ENCODE data around the gene PDS5A.
"Not testable (repeated sequence)": the region's sequence is repeated elsewhere in the genome, so short reads cannot be mapped to it uniquely, and the experiment has no call there.

The PDS5A gene

GRCh38 chr4:39947417-39947816 is 30.3 kb downstream of the PDS5A start:
- Histone ChIP-seq H3K27ac (no peak overlapping the region), H3K4me3 (ENCODE audit: low read depth, low read length) (no peak overlapping the region), H3K27me3 (replicated peaks) (no peaks in the 10 kb centered on the region), H3K36me3 (replicated peaks) (no peaks in the 10 kb centered on the region)
- no peak for TF ChIP-seq CTCF (IDR thresholded peaks at IDR 0.05; ENCODE audit: low read depth, low read length, missing control alignments)
- in situ Hi-C loops (cut with HindIII; ENCODE audit: low pct_ligation_motif_present, low sequenced_read_pairs), result no loop called here
- no peak for DNase-seq

DNA sequence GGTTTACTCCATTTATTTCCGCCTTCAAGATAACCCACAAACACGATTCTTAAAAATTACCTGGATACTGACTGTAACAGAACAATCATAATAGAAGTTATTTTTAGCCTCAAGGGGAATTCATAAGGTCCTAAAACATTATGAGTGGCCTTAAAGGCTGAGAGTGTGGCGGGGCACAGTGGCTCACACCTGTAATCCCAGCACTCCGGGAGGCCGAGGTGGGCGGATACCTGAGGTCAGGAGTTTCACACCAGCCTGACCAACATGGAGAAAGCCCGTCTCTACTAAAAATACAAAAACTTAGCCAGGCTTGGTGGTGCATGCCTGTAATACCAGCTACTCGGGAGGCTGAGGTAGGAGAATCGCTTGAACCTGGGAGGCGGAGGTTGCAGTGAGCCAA is 33.5 kb downstream of the PDS5A start:
- H3K27ac ChIP-seq; in situ Hi-C loops (cut with HindIII; ENCODE audit: low pct_ligation_motif_present, low sequenced_read_pairs); H3K4me3 ChIP-seq (ENCODE audit: low read depth, low read length); H3K27me3 ChIP-seq (replicated peaks); H3K36me3 ChIP-seq (replicated peaks); DNase-seq: not testable (repeated sequence)

DNA sequence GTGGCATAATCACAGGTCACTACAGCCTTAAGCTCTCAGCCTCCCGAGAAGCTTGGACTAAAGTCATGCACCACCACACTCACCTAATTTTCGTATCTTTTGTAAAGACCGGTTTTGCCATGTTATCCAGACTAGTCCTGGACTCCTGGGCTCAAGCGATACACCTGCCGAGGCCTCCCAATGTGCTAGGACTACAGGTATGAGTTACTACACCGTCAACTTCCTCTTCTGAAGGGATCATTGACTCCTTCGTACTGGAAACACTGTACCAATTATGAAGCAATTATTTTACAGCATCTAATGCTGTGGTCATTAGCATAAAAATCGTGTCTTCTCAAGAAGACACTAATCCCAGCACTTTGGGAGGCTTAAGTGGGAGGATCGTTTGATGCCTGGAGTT is 35.2 kb downstream of the PDS5A start:
- Histone ChIP-seq H3K27me3 (replicated peaks) (no peaks in the 10 kb centered on the region), H3K27ac (no peak overlapping the region), H3K4me3 (ENCODE audit: low read depth, low read length) (no peak overlapping the region), H3K36me3 (replicated peaks) (no peaks in the 10 kb centered on the region)
- TF ChIP-seq CTCF (IDR thresholded peaks at IDR 0.05; ENCODE audit: low read depth, low read length, missing control alignments), result no peak
- in situ Hi-C loops (cut with HindIII; ENCODE audit: low pct_ligation_motif_present, low sequenced_read_pairs), result no loop called here
- no peak for DNase-seq

DNA sequence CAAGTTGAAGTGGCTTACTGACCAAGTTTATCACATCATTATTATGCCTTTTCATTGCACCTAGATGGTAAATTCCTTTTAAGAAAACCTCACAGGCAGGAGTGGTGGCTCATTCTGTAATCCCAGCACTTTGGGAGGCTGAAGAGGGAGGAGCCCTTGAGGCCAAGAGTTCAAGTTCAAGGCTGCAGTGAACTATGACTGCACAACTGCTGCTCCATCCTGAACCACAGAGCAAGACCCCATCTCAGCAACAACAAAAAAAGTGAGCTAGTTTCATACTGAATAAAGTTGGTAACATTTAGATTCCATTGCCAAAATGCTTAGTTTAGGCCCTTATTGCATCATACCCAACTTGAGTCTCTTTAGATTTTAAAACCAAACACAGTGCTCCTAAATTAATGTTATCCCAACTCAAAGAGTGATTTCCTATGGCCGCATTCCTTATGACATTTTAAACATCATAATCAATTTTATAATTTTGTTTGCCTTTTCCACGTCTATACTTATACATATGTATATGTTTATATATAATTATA is 36.0 kb downstream of the PDS5A start:
- Histone ChIP-seq H3K27me3 (replicated peaks) (no peaks in the 10 kb centered on the region), H3K4me3 (ENCODE audit: low read depth, low read length) (no peak overlapping the region), H3K27ac (no peak overlapping the region), H3K36me3 (replicated peaks) (no peaks in the 10 kb centered on the region)
- no peak for TF ChIP-seq CTCF (IDR thresholded peaks at IDR 0.05; ENCODE audit: low read depth, low read length, missing control alignments)
- in situ Hi-C loops (cut with HindIII; ENCODE audit: low pct_ligation_motif_present, low sequenced_read_pairs), result no loop called here
- no peak for DNase-seq

DNA sequence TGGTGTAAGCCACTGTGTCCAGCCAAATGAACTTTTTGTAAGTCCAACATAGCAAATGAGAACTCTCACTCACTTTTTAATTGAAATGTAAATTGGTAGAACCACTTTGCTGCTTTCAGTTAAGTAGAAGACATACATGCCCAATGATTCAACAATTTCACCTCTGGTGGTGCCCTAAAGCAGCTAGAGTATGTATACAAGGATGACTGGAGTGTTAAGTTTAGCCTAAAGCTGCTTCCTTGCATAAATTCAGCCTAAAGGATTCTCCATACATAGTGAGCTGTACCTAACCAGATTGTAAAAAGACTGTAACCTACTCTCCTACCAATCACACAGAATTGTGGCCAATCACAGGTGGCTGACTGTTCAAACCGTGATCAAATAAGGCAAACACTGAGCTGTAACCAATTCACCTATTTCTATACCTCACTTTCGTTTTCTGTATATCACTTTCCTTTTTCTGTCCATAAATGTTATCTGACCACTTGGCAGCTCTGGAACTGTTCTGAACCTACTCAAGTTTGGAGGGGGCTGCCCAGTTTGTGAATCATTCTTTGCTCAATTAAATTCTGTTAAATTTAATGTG is 39.9 kb downstream of the PDS5A start:
- Histone ChIP-seq H3K27me3 (replicated peaks) (no peaks in the 10 kb centered on the region), H3K4me3 (ENCODE audit: low read depth, low read length) (no peak overlapping the region), H3K36me3 (replicated peaks) (no peaks in the 10 kb centered on the region), H3K27ac (no peak overlapping the region)
- in situ Hi-C loops (cut with HindIII; ENCODE audit: low pct_ligation_motif_present, low sequenced_read_pairs), result no loop called here
- DNase-seq, result no peak
- TF ChIP-seq CTCF (IDR thresholded peaks at IDR 0.05; ENCODE audit: low read depth, low read length, missing control alignments), result no peak

DNA sequence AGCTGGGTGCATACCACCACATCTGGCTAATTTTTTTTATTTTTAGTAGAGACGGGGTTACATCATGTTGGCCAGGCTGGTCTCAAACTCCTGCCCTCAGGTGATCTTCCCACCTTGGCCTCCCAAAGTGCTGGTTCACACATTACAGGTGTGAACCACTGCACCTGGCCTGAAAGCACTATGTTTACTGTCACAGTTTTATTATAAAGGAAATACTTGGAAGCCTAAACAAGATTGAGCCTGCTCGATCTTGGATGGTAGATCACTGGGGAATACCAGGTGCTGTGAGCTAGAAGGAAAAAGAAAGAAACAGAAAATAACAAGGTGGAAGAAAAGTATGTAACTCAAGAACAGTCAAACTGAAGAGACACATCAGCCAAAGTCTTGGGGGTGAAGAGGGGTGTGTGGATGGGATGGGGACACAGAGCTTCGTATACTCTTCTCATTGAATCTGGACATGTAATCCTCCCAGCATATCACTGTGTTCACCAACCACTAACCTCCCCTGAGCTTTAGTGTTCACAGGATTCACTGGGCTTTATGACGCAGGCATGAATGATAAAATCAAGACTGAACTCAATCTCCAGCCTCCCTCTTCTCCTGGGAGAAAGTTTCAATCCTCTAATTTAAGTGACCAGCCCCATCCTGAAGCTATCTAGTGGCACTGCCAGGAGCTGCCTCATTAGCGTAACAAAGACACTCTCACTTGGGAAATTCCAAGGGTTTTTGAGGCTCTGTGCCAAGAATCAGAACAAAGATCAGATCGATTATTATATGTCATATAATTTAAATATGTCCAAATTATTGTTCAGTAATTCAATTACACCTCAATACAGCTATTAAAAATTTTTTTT is 40.9 kb downstream of the PDS5A start:
- no peak for TF ChIP-seq CTCF (IDR thresholded peaks at IDR 0.05; ENCODE audit: low read depth, low read length, missing control alignments)
- H3K27me3 ChIP-seq (replicated peaks), result no peaks in the 10 kb centered on the region
- H3K27ac ChIP-seq, result no peak overlapping the region
- in situ Hi-C loops (cut with HindIII; ENCODE audit: low pct_ligation_motif_present, low sequenced_read_pairs), result no loop called here
- DNase-seq, result no peak
- H3K4me3 ChIP-seq (ENCODE audit: low read depth, low read length), result no peak overlapping the region
- H3K36me3 ChIP-seq (replicated peaks), result no peaks in the 10 kb centered on the region

Measured in brain microvascular endothelial cell (primary cell).